GM19193 (cell line): ENCODE results near the gene ZNF785.

ENCODE experiments used
- POLR2A ChIP-seq: IDR thresholded peaks from 4 replicates; pipeline ENCODE4 v1.6.1; 2011; ENCODE audit not compliant: insufficient read depth, insufficient read length; ENCODE audit errors: extremely low read depth

Gene ZNF785

DNA sequence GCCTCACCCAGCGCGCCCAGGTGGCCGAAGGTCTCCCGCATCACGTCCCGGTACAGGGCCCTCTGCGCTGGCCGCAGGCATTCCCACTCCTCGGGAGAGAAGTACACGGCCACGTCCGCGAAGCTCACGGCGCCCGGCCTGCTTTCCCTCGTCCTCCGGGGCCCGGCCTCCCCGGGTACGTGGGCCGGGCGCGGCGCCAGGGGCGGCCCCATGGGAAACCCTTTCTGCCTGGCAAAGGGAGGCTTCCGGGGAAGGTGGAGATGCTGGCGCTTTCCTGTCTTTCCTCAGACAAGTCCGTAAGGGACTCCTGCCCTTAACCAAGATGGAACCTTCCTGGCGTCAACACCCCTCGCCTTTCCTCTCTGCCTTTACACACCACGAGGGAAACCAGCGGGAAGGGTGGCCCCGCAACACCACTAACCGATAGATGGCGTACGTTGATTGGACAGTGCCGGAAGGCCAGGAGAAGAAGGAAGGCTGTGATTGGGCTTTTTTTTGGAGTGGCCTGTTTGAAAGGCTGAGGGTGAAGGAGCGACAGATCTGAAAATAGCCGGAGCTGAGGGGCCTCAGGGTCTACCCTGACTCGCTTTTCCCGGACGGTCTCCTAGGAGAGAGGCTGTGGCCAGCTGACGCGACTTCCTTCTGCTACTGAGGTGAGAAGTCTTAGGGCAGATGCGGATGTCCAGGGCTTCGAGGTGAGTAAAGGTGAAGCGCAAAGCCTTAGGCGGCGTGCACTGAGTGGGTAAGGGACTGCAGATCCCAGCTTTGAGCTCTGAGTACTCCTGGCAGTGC lies at the start of gene ZNF785:
Gene ZNF785, minus strand, starts transcription at position 298 of the 792 bp plus-strand sequence. Its CDS starts 86 bp downstream, at position 212.
- TF ChIP-seq POLR2A, result peak; percentile 52

GRCh38 chr16:30633526-30633925 lies 48.0 kb upstream of the ZNF785 start:
- no peak for TF ChIP-seq POLR2A

GRCh38 chr16:30628628-30629540 lies 43.4 kb upstream of the ZNF785 start:
- no peak for TF ChIP-seq POLR2A

DNA sequence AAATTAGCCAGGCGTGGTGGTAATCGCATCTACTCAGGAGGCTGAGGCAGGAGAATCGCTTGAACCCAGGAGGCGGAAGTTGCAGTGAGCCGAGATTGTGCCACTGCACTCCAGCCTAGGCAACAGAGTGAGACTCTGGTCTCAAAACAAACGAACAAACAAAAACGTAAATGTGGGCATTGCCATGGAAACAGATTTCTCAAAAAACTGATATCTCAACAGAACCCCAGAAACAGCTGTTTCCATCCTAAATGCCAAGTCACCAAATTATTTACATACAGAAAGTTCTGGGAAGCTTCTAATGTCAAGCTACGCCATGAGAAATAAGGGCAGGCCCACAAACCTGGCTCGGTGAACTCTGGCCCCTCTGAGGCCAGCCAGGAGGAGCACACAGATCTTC lies 40.7 kb upstream of the ZNF785 start:
- TF ChIP-seq POLR2A, result no peak

GRCh38 chr16:30623536-30624283 lies 38.2 kb upstream of the ZNF785 start:
- TF ChIP-seq POLR2A, result no peak

DNA sequence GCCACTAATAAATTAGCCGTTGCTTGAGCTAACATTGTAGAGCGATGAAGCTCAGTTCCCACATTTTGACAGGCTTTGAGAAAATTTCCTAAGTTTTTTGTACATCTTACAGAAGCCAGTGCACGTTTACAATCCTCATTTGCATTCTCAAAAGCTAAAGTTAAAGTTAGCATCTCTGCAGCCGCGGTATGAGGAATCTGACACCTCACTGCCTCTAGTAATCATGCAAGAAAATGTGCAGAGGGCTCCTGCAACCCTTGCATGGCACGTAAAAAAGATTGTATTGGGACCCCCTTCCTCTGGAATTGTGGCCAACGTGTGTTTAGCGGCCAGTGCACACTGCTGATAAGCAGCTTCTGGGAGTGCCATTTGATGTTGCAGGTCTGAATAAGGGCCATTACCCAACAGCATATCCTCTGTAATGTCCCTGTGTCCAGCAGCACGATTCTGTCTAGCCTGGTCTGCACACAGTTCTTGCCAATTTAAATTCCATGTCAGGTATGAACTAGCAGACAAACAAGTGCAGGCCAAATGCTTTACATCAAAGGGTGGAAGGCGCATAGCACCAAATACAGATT lies 37.0 kb upstream of the ZNF785 start:
- TF ChIP-seq POLR2A, result no peak

DNA sequence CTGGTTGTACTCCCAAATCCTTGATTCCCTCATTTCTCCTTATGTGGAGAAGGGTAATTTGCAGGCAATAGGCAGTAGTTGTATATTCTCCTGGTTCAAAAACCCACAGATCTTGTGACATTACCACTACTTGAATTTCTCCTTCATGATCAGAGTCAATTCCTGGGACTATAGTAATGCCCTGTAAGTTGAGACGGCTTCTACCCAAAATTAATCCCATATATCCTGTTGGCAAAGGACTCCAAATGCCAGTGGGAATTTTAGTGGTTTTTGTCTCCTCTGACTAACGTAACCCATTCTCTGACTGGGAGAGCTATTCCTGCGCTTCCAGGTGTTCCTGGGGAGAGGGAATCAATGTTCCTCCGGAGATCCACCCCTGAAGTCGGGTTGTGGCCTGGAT lies 36.3 kb upstream of the ZNF785 start:
- TF ChIP-seq POLR2A, result no peak

DNA sequence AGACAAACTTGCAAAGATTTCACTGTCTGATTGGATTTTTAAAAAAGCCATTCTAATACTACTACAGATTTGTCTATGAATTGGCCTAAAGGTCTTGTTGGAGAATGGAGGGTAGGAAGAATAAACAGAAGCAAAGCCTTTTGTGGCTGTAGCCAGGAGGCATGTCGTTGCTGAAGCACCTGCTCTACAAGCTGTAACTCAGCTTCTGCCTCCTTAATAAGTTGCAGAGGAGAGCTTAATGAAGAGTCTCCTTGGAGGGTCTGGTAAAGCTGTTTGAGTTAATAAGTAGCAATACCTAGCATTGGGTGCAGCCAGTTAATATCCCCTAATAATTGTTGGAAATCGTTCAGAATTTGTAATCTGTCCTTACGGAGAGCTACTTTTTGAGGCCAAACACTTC lies 34.7 kb upstream of the ZNF785 start:
- TF ChIP-seq POLR2A, result no peak

GRCh38 chr16:30619638-30620037 lies 34.1 kb upstream of the ZNF785 start:
- TF ChIP-seq POLR2A, result no peak

DNA sequence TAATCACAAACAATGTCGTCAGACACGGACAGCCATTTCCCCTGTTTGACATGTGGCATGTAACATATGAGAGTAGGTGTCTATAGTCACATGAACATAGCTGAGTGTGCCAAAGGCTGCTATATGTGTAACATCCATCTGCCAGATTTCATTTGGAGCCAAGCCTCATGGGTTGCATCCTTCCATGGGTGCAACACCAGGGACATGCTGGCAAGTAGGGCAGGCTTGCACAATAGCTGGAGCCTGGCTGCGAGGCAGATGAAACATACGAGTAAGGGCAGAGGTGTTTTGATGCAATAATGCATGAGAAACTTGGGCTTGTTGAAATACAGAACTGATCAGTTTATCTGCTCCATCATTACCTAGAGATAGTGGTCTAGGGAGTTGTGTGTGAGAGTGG lies 33.7 kb upstream of the ZNF785 start:
- TF ChIP-seq POLR2A, result no peak

DNA sequence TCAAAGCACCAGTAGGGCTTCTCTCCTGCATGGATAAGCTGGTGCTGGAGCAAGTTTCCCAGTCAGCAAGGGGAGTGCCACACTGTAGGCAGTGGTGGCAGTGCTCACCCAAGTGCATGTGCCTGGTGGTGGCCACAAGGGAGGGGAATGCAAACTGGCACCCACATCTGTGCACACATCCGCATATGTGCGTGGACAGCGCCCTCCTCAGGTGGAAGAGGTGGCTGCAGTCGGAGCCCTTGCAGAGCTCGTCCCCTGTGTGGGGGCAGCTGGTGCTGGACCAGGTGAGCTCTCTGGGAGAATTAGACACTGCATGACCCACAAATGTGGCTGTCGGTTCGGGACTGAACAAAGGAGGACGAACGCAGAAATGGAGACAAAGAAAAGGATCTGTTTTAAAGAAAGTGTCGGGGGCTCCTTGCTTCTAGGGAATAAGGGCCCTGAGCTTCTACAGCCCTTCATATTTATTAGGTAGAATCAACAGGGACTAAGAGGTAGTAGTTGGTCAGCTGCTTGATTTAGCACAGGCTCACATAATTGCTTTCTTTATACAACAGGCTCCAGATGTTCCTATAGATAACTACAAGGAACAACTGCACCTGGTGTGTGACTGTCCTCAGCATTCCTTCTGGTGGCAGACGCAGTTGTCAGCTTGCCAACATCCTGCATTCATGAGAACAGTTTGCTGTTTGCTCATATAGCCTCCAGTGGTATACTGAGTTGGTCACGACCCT lies 30.0 kb upstream of the ZNF785 start:
- no peak for TF ChIP-seq POLR2A

- TF ChIP-seq POLR2A, result peak; percentile 78
These were observed 24.7 kb upstream of the ZNF785 start, which contains the start of gene ZNF689 for GRCh38 chr16:30609926-30610839. Gene ZNF689, minus strand, starts transcription at chr16:30610389. Its CDS starts 348 bp downstream, at chr16:30610041.
